Head of caudate nucleus (tissue), 42 donors: ENCODE data around the gene COL15A1.
"Not testable (repeated sequence)": the region's sequence is repeated elsewhere in the genome, so short reads cannot be mapped to it uniquely, and the experiment has no call there.

Experiments used
- DNase-seq, 42 donors: peaks; one replicate each; pipeline versions ENCODE4 v3.0.0 to v3.0.0-alpha.2; 2020 to 2021; ENCODE audit warnings: mixed read lengths in 7 of 42
- intact Hi-C: fragments of 100-400 bp; cut with DNase I; formaldehyde crosslinking; loops from one replicate; pipeline ENCODE4 v1.15.0; 2022

Gene COL15A1

GRCh38 chr9:98999152-98999525, 55.4 kb downstream of the COL15A1 start:
- DNase-seq, result peak in 4 of 42 donors; percentile 9 to 43 (median 26)
- intact Hi-C loops, result loop anchor here (5.0 kb wide), 1 partner anchor 137 kb away; no protein-coding TSS in a partner anchor

DNA sequence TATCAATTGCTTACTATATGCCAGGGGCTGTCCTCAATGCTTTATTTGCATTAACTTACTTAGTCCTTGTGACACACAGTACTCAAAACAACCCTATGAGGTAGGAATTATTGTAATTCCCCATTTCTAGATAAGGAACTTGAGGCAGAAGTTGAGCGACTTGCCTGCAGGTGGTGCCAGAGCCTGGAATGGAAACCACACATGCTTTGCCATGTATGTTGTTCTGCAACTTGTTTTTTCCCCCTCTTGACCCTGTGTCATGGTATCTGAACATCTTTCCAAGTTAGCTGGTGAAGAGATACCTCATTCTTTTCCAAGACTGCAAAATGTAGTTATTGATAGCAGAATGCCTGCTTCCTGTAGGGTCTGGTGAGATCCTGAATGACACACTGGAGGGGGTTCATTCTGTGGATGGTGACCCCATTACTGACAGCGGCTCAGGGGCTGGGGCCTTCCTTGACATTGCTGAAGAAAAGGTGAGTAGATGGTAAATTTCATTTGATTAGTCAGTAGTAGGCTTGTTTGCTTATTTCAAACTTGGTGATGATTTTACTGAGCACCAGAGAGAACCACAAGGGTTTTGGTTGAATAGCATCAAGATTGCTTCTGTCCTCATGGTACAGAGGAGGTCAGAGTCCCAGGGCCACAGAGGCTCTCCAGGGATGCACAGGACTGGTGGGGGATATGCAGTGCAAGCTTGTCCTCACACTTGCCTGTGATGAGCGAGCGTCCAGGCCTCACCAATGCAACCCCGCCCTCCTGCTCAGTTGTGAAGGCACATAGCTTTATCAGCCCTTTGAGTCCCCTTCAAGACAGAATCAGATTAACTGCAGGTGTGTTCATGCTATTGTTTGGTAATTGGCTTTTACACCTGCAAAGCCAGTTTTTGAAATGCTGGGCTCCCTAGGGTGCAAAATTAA, 57.0 kb downstream of the COL15A1 start:
- intact Hi-C loops, result loop anchor here (5.0 kb wide), 1 partner anchor 142 kb away; no protein-coding TSS in a partner anchor
- peak; percentile 23 to 84 (median 70) for DNase-seq

- peak in 3 of 42 donors; percentile 12 to 29 (median 16) for DNase-seq
- intact Hi-C loops, result loop anchor here (5.0 kb wide), 1 partner anchor 140 kb away; no protein-coding TSS in a partner anchor
Measured at GRCh38 chr9:99001892-99002291, 58.2 kb downstream of the COL15A1 start.

DNA sequence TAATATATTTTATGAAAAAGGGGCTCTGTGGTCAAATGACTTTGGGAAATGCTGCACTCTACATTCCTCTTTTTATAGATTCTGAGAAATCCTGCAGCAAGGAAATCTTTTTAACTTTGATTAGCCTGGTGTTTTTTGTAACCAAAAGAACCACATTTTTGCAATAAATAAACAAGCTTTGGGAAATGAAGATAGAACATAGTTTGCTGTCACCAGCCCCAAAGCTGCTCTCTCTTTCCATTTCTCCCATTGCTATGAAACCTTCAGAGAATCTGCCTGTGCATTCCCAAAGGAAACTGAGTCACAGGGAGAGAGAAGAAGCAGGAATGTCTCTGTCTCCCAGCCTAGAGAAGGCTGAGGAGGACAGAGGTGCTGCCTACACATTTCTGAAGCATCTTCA, 59.0 kb downstream of the COL15A1 start:
- intact Hi-C loops, result loop anchor here (5.0 kb wide), 1 partner anchor 140 kb away; no protein-coding TSS in a partner anchor
- no peak for DNase-seq

DNA sequence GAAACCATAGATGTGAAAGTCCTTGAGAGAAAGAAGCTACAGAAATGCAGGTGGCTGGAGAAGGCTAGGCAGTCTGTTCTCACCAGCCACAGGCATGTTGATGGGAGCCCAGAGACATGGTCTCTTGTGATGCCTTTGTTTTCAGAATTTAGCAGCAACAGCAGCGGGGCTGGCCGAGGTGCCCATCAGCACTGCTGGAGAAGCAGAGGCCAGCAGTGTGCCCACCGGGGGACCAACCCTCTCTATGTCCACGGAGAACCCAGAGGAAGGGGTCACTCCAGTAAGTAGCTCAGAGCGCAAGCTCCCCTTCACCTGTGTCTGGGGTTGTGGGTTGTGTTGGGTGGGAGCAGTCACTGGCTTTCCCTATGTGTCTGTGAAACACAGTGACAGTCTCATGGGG, 59.6 kb downstream of the COL15A1 start:
- intact Hi-C loops, result loop anchor here (5.0 kb wide), 1 partner anchor 139 kb away; no protein-coding TSS in a partner anchor
- DNase-seq, result peak in 1 of 42 donors; percentile 14

GRCh38 chr9:99004115-99004514, 60.4 kb downstream of the COL15A1 start:
- peak in 2 of 42 donors; percentile 11 to 18 for DNase-seq
- intact Hi-C loops, result loop anchor here (5.0 kb wide), 1 partner anchor 138 kb away; no protein-coding TSS in a partner anchor

- DNase-seq, result peak in 2 of 42 donors; percentile 8 to 13
- intact Hi-C loops, result loop anchor here (5.0 kb wide), 1 partner anchor 137 kb away; no protein-coding TSS in a partner anchor
Measured at GRCh38 chr9:99004717-99005460, 61.2 kb downstream of the COL15A1 start.

GRCh38 chr9:99005651-99006050, 61.9 kb downstream of the COL15A1 start:
- intact Hi-C loops, result no loop called here
- DNase-seq, result peak in 1 of 42 donors; percentile 39

GRCh38 chr9:99006511-99006910, 62.8 kb downstream of the COL15A1 start:
- intact Hi-C loops, result no loop called here
- peak in 1 of 42 donors; percentile 12 for DNase-seq

GRCh38 chr9:99006979-99007378, 63.3 kb downstream of the COL15A1 start:
- intact Hi-C loops, result no loop called here
- DNase-seq, result peak in 1 of 42 donors; percentile 10

GRCh38 chr9:99008203-99008602, 64.5 kb downstream of the COL15A1 start:
- DNase-seq, result peak in 1 of 42 donors; percentile 10
- intact Hi-C loops, result no loop called here

GRCh38 chr9:99010393-99010792, 66.7 kb downstream of the COL15A1 start:
- peak in 2 of 42 donors; percentile 20 to 21 for DNase-seq
- intact Hi-C loops, result not testable (repeated sequence)

GRCh38 chr9:99011161-99011709, 67.5 kb downstream of the COL15A1 start:
- no peak for DNase-seq
- intact Hi-C loops, result no loop called here

DNA sequence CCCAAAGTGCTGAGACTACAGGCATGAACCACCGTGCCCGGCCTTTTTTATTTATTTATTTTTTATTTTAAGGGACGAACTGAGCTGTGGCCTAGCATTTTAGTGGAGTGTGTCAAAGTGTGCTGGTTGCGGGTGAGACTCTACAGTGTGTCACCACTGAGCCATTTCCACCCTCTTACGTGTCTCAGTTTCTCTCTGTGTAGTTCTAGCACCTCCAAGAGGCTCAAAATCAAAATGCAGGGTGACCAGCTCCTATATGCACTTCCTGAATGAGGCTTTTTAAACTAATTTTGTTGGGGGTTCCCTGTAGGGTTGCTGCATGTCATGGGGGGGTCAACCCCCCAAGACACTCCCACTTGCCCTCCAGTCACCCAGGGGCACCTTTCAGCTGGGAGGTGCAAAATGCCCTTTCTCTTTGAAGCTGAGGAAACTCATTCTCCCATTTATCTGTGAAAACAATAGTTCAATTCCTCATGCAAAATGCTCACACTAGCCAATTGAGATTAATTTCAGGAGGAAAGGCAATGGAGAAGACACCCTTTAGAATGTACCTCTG, 69.3 kb downstream of the COL15A1 start:
- intact Hi-C loops, result no loop called here

DNA sequence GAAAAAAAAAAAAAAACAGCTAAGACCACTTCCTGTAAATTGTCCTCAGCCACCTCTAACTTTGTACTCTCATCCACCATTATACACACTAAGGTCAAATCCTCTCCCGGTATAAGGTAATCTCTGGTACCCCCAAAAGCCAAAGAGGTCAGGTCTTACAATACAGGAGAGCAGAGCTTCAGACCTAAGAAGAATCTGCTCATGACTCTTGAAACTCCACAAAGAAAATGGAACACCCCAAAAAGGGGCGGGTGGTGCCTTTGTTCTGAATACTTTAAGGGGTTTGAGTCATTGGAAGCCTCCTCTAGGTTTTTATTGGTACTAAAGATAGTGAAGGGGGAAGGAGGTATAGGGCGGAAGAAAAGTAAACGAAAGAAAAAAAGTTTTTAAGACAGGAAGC, 69.8 kb downstream of the COL15A1 start:
- no peak for DNase-seq
- intact Hi-C loops, result no loop called here

More for the DNA sequence above, 69.3 kb downstream of the COL15A1 start:
- DNase-seq, result peak in 1 of 42 donors; percentile 35

- intact Hi-C loops, result no loop called here
Measured at GRCh38 chr9:99015448-99015847, 71.7 kb downstream of the COL15A1 start.

DNA sequence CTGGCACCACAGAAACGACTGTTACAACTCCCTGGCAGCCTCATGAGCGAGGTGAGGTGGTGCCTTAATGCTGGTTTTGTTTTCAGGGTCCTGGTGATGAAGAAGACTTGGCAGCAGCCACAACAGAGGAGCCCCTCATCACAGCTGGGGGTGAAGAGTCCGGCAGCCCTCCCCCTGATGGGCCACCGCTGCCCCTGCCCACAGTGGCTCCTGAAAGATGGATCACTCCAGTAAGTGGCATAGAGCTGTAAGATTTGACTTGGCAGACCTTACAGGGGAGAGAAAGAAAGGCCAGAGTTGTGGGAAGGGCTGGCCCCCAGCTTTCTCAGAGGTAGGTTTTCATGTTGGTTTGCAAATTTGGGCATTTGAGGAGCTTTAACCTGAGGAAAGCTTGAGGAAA, 72.2 kb downstream of the COL15A1 start:
- DNase-seq, result peak in 1 of 42 donors; percentile 10
- intact Hi-C loops, result no loop called here

More at GRCh38 chr9:99015448-99015847, 71.7 kb downstream of the COL15A1 start:
- DNase-seq, result peak in 1 of 42 donors; percentile 7

- DNase-seq, result no peak
- intact Hi-C loops, result no loop called here
Measured at GRCh38 chr9:99016681-99017387, 73.1 kb downstream of the COL15A1 start.
